IMR-90 (cell line): ENCODE results near the gene OR2B6.

Source experiments
- CHD1 ChIP-seq: IDR thresholded peaks from 2 replicates; pipeline ENCODE4 v1.6.1; 2012; ENCODE audit warnings: low read depth, low read length, improper control_type of control experiment
- CTCF ChIP-seq: conservative IDR thresholded peaks from 2 replicates; pipeline ENCODE4 v1.5.1; 2012; ENCODE audit warnings: mild to moderate bottlenecking, low read depth, low read length, improper control_type of control experiment
- POLR2A ChIP-seq: IDR thresholded peaks from 2 replicates; pipeline ENCODE4 v1.6.1; 2012; ENCODE audit warnings: mild to moderate bottlenecking, low read depth, low read length

GRCh38 chr6:27956941-27957340, at the start of gene OR2B6:
- TF ChIP-seq CTCF (no peak), CHD1 (no peak), POLR2A (no peak)
